Hepatocyte (in vitro differentiated cells): Measurements from ENCODE around the gene COA3.

ENCODE experiments used
- EZH2phosphoT487 ChIP-seq: fragments of 200-600 bp; sonication (generic); IDR thresholded peaks from one replicate; pipeline ENCODE4 v1.6.1; 2018; ENCODE audit warnings: antibody characterized with exemption, mild to moderate bottlenecking, low read depth, moderate library complexity; ENCODE audit not compliant: unreplicated experiment, severe bottlenecking
- TF ChIP-seq, protein P1 (sequence below): fragments of 200-600 bp; sonication (generic); IDR thresholded peaks from 2 replicates; pipeline ENCODE4 v1.5.1; 2016; ENCODE audit warnings: antibody characterized with exemption, mild to moderate bottlenecking; ENCODE audit not compliant: poor library complexity

DNA sequence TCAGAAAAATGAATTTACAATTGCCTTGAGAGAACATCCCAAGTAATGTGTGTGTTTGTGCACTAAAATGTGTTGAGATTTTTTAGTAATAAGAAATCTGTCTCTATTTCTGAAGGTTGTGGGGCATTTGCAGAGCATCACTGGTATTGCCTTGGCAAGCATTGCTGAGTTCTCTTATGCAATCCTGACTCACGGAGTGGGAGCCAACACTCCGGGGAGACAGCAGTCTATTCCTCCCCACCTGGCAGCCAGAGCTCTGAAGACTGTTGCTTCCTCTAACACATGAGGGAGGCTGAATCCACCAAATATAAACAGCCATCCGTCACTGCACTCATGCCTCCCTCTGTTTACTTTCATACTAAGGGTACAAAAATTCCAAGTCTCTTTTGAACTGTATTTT is 10.7 kb upstream of the COA3 start:
- TF ChIP-seq, protein P1, sequence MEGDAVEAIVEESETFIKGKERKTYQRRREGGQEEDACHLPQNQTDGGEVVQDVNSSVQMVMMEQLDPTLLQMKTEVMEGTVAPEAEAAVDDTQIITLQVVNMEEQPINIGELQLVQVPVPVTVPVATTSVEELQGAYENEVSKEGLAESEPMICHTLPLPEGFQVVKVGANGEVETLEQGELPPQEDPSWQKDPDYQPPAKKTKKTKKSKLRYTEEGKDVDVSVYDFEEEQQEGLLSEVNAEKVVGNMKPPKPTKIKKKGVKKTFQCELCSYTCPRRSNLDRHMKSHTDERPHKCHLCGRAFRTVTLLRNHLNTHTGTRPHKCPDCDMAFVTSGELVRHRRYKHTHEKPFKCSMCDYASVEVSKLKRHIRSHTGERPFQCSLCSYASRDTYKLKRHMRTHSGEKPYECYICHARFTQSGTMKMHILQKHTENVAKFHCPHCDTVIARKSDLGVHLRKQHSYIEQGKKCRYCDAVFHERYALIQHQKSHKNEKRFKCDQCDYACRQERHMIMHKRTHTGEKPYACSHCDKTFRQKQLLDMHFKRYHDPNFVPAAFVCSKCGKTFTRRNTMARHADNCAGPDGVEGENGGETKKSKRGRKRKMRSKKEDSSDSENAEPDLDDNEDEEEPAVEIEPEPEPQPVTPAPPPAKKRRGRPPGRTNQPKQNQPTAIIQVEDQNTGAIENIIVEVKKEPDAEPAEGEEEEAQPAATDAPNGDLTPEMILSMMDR: no peak
- TF ChIP-seq EZH2phosphoT487: no peak
